K562 (cell line): ENCODE data around the gene OPTN. TPM values are rescaled to one million over a fixed set of nuclear protein-coding genes. Genes with fewer than 3 reads are reported as not detected.

Experiments
- ATAC-seq: fragments of 200-7000 bp; cut with Tn5 transposase; 3 replicates; pipeline ENCODE4 v1.9.1; 2020; ENCODE audit warnings: moderate library complexity
- BruUV-seq: library from RNA; stranded (reverse); fragments of 400-500 nt; replicated peaks from 2 replicates; lab custom pipeline; 2021; lab: Mats Ljungman, UMichigan
- CTCF ChIA-PET: fragments of 300-600 bp; formaldehyde crosslinking; extraction: SDS; loops from one replicate; lab custom pipeline; 2021; ENCODE audit warnings: low intra/inter-chr PET ratio; lab: Yijun Ruan, JAX
- POLR2A ChIA-PET: fragments of 300-600, 350-650 bp; sonication (Branson Sonifier 250); formaldehyde crosslinking; extraction: SDS; loops from one replicate; lab custom pipeline; 2021; ENCODE audit warnings: antibody characterized with exemption, inconsistent platforms; lab: Yijun Ruan, JAX
- DNase-seq, 4 experiments: peaks; one replicate each; pipeline versions ENCODE4 v3.0.0 to v3.0.0-alpha.2; 2011 to 2018; ENCODE audit warnings: low spot score in 3 of 4, mixed read lengths in 3 of 4; ENCODE audit errors: extremely low read depth in 1 of 4
- FAIRE-seq: peaks from 2 replicates; lab custom pipeline; 2011; peaks lifted over from hg19 to GRCh38; lab: Jason Lieb, UNC
- H2AFZ ChIP-seq: 2 replicates; pipeline ENCODE4 v1.6.0; 2011; ENCODE audit warnings: low read depth, low read length, control low read depth, inconsistent platforms
- H3K27ac ChIP-seq: fragments of 200-600 bp; 3 replicates; pipeline ENCODE4 v1.8.0; 2011; ENCODE audit warnings: low read depth, mild to moderate bottlenecking, control low read depth, inconsistent platforms, low read length, moderate library complexity, mixed read lengths; ENCODE audit errors: extremely low read depth
- H3K27me3 ChIP-seq, 2 experiments: fragments of 300-600 bp in 1 of 2; 2 replicates in 1 of 2; 3 replicates in 1 of 2; pipeline versions ENCODE4 v1.6.0 to v1.8.0; 2011; ENCODE audit warnings: inconsistent platforms in 2 of 2, low read length in 2 of 2, mild to moderate bottlenecking in 1 of 2, mixed read lengths in 1 of 2, moderate library complexity in 1 of 2; ENCODE audit not compliant: control insufficient read depth in 2 of 2, insufficient read depth in 2 of 2
- H3K36me3 ChIP-seq: fragments of 300-600 bp; 3 replicates; pipeline ENCODE4 v1.8.0; 2011; ENCODE audit warnings: mild to moderate bottlenecking, low read length, inconsistent platforms; ENCODE audit not compliant: control insufficient read depth, insufficient read depth
- H3K4me1 ChIP-seq, 2 experiments: fragments of 200-600 bp in 1 of 2; replicated peaks in 1 of 2; 2 replicates in 1 of 2; 3 replicates in 1 of 2; pipeline versions ENCODE4 v1.5.1 to v1.8.0; 2011; ENCODE audit warnings: inconsistent platforms in 2 of 2, low read length in 2 of 2, mild to moderate bottlenecking in 1 of 2, mixed read lengths in 1 of 2, moderate library complexity in 1 of 2; ENCODE audit not compliant: control insufficient read depth in 2 of 2, insufficient read depth in 2 of 2
- H3K4me2 ChIP-seq: 2 replicates; pipeline ENCODE4 v1.6.1; 2011; ENCODE audit warnings: low read length, control low read depth, inconsistent platforms, mixed read lengths; ENCODE audit not compliant: insufficient read depth
- H3K4me3 ChIP-seq: fragments of 200-600 bp; sonication (generic), shearing (Covaris generic); 2 replicates; pipeline ENCODE4 v1.5.1; 2016; ENCODE audit warnings: control low read depth, inconsistent platforms
- H3K79me2 ChIP-seq: fragments of 200-600 bp; 3 replicates; pipeline ENCODE4 v1.8.0; 2011; ENCODE audit warnings: low read length, inconsistent platforms; ENCODE audit not compliant: control insufficient read depth, insufficient read depth
- H3K9ac ChIP-seq, 2 experiments: 2 replicates each; pipeline versions ENCODE4 v1.6.0 to v1.6.1; 2011; ENCODE audit warnings: low read depth in 2 of 2, low read length in 2 of 2, control low read depth in 1 of 2, inconsistent platforms in 1 of 2, mild to moderate bottlenecking in 1 of 2, mixed read lengths in 1 of 2; ENCODE audit not compliant: insufficient read depth in 1 of 2
- H3K9me1 ChIP-seq: one replicate; pipeline ENCODE4 v1.6.0; 2011; ENCODE audit warnings: inconsistent platforms, mild to moderate bottlenecking, low read length, moderate library complexity; ENCODE audit not compliant: control insufficient read depth, insufficient read depth
- H3K9me3 ChIP-seq: replicated peaks from 2 replicates; pipeline ENCODE4 v1.5.1; 2011; ENCODE audit warnings: low read depth, low read length, inconsistent platforms; ENCODE audit not compliant: control insufficient read depth, insufficient read depth
- H4K20me1 ChIP-seq: replicated peaks from 2 replicates; pipeline ENCODE4 v1.6.1; 2011; ENCODE audit warnings: low read length, inconsistent platforms, mixed read lengths; ENCODE audit not compliant: control insufficient read depth, insufficient read depth
- FOSL1 ChIP-seq: fragments of 200-800 bp; sonication (Bioruptor generic); conservative IDR thresholded peaks from 2 replicates; pipeline ENCODE4 v1.6.1; 2016; ENCODE audit warnings: missing genetic modification characterization, missing compliant biosample characterization
- WGBS: fragments of 100-300 bp; shearing (Covaris generic); methylation state at CpG from one replicate; pipeline ENCODE4 v1.1.6; 2016; ENCODE audit warnings: low coverage, mixed read lengths; ENCODE audit not compliant: insufficient coverage; ENCODE audit errors: missing lambda C conversion rate; 5-methylcytosine and 5-hydroxymethylcytosine counted together
- in situ Hi-C: fragments of 300-500 bp; cut with MboI; formaldehyde crosslinking; loops from 4 replicates; pipeline ENCODE4 v1.15.0; 2018; ENCODE audit warnings: inconsistent platforms, mixed read lengths
- intact Hi-C: fragments of 100-400 bp; cut with micrococcal nuclease; formaldehyde crosslinking; loops from 2 replicates; pipeline ENCODE4 v1.14.2; 2022
- polyA plus RNA-seq, 8 experiments: library from polyadenylated mRNA; depleted of rRNA in 4 of 8; stranded (reverse) in 5 of 8; unstranded in 3 of 8; fragments of >200 nt; fragmentation: Nextera tagmentation in 2 of 8; fragmentation: Illumina TruSeq in 1 of 8; extraction: Ambion mirVana in 2 of 8; extraction: Trizol in 1 of 8; gene quantifications; 2 replicates each; pipeline versions ENCODE4 v1.2.1 to v1.2.3, GENCODE V29; 2011 to 2014; ENCODE audit warnings: inconsistent platforms in 1 of 8, missing spikeins in 1 of 8
- total RNA-seq, 7 experiments: library from RNA; depleted of rRNA in 6 of 7; stranded (reverse); fragments of >200 nt in 6 of 7; fragmentation: Illumina TruSeq in 2 of 7; extraction: Trizol in 2 of 7; gene quantifications; 2 replicates each; pipeline versions ENCODE4 v1.2.1 to v1.2.3, GENCODE V29; 2011 to 2021; ENCODE audit warnings: low replicate concordance in 1 of 7
- TF ChIP-seq, protein P1 (sequence below): fragments of 250-450 bp; sonication (Bioruptor Pico); IDR thresholded peaks from 2 replicates; pipeline ENCODE4 v1.8.0; 2022; ENCODE audit warnings: inconsistent platforms, mild to moderate bottlenecking, moderate library complexity, borderline replicate concordance

The OPTN gene
- total and polyA plus RNA-seq, 9 of the 15 experiments (the other 6 are each of a cell fraction or from before 2014, with no cell fraction given): 2.2 to 6.8 (median 5.0) TPM

DNA sequence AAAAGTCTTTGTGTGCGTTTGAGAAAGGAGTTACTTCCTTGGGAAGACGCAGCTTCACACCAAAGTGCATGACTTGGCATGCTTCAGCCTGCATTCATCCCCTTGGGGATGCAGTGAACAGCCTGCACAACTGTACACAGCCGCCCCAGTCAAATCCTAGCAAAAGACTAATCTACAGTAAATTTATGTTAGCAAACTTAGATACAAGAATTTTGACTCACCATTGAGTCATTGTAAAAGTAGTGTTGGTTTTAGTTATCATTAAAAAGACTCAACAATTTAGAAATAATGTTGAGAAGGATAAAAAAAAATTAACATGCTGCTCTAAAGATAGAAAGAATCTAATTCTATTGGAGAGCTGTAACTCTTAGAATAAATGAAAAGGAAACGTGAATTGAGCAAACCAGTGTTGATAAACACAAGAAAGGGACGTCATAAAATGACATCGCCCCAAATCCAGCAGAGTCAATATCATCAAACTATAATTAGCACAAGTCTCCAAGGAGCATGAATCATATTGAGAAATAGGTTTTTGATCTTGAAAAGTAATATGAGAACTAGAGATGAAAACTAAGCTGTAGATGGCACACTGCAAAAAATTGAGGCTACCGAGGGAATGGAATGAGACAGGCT lies 11.9 kb upstream of the OPTN start:
- ChIA-PET POLR2A (interaction anchor here (0.6 kb wide), 1 partner anchor 105 kb away, joined by 3 read pairs; no protein-coding TSS in a partner anchor), CTCF (no interaction called here)
- no peaks in the 10 kb centered on the region for H3K36me3 ChIP-seq
- H3K79me2 ChIP-seq: no peaks in the 10 kb centered on the region
- H3K4me2 ChIP-seq: no peak overlapping the region
- DNase-seq: no peak
- FAIRE-seq: no peak
- no peak overlapping the region for H3K4me3 ChIP-seq
- H3K4me1 ChIP-seq: peaks cover 4 to 13% of the 10 kb centered on the region in 2 experiments; a peak in 2 of 5 replicates
- intact Hi-C loops: no loop called here
- no peak overlapping the region for H3K27ac ChIP-seq
- no peaks in the 10 kb centered on the region for H4K20me1 ChIP-seq
- 8% methylated on average over 7 of the region's 7 CpGs for WGBS
- peaks cover 10 to 13% of the 10 kb centered on the region in 2 experiments; a peak in 4 of 5 replicates for H3K27me3 ChIP-seq
- BruUV-seq: no TSS peak
- no peak; the same call in 2 of the 3 replicates for ATAC-seq
- no peaks in the 10 kb centered on the region for H3K9me3 ChIP-seq
- no peak overlapping the region for H3K9ac ChIP-seq
- H2AFZ ChIP-seq: 0 out of 2 replicates have a peak overlapping the region, but pooled peaks have one; percentile 27
- no peaks in the 10 kb centered on the region for H3K9me1 ChIP-seq
- in situ Hi-C loops: loop anchor here (10.0 kb wide), 1 partner anchor 823 kb away; no protein-coding TSS in a partner anchor
- TF ChIP-seq, protein P1, sequence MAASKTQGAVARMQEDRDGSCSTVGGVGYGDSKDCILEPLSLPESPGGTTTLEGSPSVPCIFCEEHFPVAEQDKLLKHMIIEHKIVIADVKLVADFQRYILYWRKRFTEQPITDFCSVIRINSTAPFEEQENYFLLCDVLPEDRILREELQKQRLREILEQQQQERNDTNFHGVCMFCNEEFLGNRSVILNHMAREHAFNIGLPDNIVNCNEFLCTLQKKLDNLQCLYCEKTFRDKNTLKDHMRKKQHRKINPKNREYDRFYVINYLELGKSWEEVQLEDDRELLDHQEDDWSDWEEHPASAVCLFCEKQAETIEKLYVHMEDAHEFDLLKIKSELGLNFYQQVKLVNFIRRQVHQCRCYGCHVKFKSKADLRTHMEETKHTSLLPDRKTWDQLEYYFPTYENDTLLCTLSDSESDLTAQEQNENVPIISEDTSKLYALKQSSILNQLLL (CRISPR knock-in tag): no peak
- TF ChIP-seq FOSL1: peak; percentile 17; the same call in 1 of the 2 replicates
